ENCODE data around the gene TEX19.

GRCh38 chr17:82400206-82400605, 41.2 kb downstream of the TEX19 start:
- TF ChIP-seq CTCF (IDR thresholded peaks at IDR 0.05 in 8 of 11, conservative IDR thresholded peaks at IDR 0.05 in 3 of 11): no peak
- no peak for TF ChIP-seq POLR2A (IDR thresholded peaks at IDR 0.05)

Measured in spleen (tissue), 7 donors.